CD4-positive, alpha-beta T cell treated with Interleukin-15 for 1 hour (primary cell): ENCODE results near the gene BSN.

Experiments used
- DNase-seq: peaks from one replicate; pipeline ENCODE4 v3.0.0-alpha.2; 2020

Gene BSN, protein sequence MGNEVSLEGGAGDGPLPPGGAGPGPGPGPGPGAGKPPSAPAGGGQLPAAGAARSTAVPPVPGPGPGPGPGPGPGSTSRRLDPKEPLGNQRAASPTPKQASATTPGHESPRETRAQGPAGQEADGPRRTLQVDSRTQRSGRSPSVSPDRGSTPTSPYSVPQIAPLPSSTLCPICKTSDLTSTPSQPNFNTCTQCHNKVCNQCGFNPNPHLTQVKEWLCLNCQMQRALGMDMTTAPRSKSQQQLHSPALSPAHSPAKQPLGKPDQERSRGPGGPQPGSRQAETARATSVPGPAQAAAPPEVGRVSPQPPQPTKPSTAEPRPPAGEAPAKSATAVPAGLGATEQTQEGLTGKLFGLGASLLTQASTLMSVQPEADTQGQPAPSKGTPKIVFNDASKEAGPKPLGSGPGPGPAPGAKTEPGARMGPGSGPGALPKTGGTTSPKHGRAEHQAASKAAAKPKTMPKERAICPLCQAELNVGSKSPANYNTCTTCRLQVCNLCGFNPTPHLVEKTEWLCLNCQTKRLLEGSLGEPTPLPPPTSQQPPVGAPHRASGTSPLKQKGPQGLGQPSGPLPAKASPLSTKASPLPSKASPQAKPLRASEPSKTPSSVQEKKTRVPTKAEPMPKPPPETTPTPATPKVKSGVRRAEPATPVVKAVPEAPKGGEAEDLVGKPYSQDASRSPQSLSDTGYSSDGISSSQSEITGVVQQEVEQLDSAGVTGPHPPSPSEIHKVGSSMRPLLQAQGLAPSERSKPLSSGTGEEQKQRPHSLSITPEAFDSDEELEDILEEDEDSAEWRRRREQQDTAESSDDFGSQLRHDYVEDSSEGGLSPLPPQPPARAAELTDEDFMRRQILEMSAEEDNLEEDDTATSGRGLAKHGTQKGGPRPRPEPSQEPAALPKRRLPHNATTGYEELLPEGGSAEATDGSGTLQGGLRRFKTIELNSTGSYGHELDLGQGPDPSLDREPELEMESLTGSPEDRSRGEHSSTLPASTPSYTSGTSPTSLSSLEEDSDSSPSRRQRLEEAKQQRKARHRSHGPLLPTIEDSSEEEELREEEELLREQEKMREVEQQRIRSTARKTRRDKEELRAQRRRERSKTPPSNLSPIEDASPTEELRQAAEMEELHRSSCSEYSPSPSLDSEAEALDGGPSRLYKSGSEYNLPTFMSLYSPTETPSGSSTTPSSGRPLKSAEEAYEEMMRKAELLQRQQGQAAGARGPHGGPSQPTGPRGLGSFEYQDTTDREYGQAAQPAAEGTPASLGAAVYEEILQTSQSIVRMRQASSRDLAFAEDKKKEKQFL (N-terminal part only)

DNA sequence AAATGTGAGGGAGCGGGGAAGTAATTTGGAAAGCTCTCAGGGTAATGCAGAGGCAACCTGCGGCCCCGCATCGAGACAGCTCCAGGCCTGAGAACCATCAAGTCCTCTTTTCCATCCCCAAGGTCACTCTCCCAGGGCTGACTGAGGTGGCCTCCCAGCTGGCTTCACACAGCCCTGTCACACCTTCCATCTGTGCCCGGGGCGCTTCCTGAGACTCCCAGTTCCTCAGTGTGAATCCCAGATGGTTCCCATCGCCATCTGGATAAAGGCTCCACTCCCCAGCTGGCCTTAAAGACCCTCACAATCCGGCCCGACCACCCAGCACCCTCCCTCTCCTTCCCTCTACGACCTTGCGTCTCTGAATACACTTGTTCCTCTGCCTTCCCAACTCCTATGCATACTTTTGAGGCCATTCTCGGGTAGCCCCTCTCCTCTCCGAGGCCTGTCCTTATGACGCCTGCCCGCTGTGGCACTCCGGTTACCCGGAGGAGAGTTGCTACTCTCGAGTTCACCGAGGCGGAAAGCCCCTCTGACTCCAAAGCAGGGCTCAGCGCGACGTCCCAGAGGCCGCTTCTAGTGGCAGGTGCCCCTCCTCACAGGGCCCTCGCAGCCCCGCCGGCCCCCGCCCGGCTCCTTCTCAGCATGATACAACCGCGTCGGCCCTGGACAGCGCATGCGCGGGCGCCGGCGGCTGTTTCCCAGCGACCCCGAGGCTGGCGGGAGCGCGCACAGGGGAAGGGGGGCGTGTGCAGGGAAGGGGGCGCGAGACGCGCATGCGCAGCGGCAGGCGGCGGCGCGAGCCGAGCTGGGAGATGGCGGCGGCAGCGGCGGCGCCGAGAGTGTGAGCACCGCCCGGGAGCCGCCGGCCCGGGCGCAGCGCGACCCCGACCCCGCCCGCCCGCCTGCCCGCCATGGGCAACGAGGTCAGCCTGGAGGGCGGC, at the start of gene BSN:
TSS of gene BSN (plus strand) at position 786 of the 941 bp plus-strand sequence. CDS start at position 912, 126 bp downstream.
- DNase-seq = peak; percentile 90

DNA sequence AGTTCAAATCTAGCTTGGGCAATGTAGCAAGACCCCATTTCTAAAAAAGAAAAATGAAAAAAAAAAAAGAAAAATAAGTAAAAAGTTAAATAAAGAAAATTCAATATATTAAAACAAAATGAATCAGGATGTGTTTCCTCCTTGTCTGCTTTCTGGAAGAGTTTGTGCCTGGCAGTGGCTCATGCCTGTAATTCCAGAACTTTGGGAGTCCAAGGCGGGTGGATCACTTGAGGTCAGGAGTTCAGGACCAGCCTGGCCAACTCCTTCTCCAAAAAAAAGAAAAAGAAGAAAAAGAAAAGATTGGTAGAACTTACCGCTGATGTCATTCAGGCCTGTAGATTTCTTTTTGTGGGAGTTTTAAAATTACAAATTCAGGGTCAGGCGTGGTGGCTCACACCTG, 47.4 kb upstream of the BSN start:
- DNase-seq = no peak

DNA sequence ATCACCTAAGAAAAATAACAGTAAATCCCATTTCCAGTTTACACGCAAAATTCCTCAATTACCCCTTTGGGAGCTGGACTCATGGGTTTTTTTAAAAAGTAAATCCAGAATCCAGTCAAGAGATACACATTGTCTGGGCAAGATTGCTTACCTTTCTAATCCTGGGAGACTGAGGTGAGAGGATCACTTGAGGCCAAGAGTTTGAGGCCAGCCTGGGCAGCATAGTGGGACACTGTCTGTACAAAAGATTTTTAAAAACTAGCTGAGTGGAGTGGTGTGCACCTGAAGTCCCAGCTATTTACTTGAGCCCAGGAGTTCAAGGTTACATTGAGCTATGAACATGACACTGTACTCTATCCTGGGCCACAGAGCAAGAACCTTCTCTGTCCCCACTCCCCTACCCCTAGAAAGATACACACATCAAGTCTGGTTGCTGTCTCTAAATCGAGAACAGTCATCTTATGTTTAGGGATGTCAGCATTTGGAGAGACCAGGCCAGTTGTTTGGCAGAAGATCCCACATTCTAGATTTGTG, 45.2 kb upstream of the BSN start:
- no peak for DNase-seq

DNA sequence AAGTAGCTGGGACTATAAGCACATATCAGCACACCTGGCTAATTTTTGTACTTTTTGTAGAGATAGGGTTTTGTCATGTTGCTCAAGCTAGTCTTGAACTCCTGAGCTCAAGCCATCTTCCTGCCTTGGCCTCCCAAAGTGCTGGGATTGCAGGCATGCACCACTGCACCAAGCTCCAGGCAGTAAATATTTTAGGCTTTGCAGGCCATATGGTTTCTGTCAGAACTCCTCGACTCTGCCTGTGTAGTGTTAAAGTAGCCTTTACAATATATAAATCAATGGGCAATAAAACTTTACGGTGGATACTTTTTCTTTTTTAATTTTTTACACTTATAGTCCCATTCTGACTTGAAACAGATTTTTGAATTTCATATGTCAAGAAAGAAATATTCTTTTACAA, 42.6 kb upstream of the BSN start:
- no peak for DNase-seq

DNA sequence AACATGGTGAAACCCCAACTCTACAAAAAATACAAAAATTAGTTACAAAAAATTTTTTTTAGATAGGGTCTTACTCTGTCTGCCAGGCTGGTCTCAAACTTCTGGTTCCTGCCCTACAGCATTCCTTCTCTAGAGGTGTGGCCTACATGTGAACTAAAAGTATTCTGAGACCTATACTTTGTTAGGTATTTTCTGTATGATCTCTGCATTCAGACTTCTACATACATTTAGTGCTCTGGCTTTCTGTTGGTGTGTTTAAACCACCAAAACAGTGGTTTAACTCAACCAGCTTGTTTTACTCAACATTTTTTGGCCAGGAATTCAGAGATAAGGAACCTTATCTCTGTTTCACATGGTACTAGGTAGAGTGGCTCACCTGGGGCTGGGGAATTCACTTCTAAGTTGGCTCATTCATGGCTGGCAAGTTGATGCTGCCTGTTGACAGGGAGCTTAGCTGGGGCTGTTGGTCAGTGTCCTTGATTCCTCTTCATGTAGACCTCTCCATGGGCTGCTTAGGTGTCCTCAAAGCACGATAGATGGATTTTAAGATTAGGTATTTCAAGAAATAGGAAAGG, 41.4 kb upstream of the BSN start:
- DNase-seq = no peak

DNA sequence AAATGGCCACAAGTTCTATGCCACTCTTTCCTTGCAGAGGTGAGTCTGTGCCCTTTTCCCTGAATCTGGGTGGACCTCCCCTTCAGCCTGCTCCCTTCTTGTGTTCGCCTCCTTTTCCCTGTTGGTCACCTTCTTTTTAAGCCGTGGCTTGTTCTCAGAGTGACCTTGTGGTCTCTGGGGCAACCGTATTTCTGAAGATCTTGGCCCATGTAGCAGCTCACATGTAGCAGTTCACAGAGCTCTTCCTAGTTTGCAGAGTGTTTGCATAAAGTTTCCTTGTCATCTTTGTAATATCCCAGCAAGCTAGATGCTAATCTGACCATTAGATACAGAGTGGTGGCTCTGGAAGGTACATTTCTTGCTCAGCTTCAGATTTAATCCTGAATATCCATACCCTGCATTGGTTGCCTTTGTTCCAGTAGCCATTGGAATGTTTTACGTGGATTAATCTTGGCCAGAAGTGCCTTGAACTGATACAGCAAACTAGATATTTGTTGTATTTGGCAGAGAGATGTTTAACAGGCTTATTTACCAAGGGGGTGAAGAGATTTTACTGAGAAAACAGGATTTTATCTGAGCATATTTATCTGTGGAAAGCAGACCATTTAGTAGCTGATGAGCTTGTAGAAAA, 40.7 kb upstream of the BSN start:
- DNase-seq = no peak

DNA sequence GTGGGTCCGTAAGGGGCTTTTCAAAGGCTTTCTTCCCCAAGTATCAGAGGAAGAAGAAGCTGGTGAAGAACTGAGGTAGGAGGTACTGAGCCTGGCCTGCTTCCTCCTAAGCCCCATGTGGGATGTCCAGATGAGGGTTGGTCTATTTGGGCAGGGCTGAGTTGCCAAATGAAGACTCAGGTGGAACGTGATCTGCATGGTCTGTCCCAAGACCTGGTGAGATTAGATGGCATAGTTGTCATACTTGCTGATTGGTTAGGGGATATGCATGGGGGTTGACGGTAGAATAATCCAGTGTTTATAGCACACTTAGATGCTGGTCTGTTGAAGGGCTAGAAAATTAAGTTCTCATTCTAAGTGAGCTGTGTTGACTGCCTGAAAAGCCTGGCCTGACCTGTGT, 36.3 kb upstream of the BSN start:
- DNase-seq = no peak

DNA sequence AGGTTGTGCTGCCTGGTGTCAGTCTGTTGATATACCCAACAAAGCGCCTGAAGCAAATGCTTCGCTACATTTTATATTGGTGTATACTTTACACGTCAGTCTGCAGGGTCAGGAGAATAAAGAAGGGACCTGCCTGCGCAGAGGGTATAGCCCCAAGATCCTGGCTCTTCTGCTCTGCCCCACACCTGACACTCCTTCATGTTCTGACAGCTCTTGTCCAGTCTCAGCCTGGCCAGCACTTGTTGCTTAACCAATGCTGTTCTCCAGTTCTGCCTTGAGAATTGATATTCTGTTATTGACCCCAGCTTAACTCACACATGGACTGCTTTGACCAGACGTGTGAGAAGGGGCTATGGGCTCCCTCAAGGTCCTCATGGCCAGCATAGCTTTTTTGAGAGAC, 35.8 kb upstream of the BSN start:
- no peak for DNase-seq

DNA sequence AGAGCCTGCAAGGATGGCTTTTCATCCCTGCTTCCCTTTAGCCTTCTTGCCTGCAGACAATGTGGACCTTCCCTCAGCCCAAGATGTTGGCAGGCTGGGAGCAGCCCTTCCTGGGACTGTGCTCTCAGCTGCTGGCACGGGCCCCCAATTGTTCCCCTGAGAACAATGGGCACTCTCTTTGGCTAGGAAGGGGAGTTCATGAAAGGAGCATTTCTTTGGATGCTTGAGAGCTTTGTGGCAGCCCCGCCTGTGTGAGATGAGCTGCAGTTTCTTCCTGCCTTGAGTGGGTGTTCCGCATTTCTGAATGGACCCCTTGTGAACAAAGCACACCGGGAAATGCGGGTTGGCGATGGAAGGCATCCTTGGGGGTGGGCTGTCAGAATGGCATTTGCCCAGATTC, 35.0 kb upstream of the BSN start:
- no peak for DNase-seq

DNA sequence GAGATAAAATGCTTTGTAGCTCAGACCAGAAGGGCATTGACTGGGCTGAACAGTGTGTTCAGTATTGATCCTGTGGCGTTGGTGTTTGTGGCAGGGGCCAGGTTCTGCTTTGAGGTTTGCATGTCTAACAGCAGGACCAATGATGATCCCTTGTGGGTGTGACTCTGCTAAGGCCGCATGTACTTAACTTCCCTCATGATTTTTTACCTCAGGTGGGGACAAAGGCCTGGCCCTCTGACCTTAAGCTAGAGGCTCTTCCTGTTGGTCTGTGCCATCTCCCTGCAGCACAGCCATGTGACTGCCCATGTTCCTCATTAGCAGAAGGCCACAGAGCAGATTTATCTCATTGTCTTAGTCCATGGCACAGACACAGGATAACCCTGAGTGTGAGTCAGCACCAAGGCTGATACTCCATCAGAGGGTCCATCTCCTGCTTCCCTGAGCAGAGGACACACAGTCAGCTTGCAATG, 34.3 kb upstream of the BSN start:
- no peak for DNase-seq

DNA sequence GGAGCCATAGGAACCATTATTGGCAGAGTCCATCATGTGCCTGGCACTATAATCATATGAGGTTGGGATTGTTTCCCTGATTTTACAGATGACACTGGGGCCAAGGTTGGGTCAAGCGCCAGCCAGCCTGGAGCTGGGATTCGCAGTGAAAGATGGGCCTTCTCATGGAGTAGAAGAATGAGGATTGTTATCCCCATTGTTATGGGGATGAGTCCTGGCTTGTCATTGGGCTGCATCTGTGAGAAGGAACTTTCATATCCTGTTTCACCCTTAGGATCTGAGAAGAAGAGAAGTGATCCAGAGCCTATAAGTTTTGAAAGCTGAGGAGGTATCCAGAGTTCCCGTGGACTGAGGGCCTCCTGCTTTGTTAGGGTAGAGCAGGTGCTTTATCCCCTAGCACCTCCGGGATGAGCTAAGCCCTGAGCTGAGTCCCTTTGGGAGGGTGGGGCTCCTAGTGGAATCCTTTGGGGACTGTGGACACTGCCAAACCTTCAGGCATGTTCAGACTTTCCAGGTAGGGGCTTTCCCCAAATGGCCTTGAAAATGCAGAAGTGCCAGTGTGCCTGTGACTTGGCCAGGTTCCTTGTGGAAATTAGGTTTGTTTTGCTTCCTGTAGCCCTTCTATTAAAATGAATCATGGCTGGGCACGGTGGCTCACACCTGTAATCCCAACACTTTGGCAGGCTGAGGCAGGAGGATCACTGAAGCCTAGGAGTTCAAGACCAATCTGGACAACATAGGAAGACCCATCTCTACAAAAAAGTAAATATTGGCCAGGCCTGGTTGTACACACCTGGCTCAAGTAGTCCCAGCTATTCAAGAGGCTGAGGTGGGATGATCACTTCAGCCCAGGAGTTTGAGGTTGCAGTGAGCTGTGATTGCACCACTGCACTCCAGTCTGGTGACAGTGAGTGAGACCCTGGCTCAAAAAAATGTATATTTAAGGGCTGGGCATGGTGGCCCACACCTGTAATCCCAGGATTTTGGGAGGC, 30.2 kb upstream of the BSN start:
- DNase-seq = no peak

DNA sequence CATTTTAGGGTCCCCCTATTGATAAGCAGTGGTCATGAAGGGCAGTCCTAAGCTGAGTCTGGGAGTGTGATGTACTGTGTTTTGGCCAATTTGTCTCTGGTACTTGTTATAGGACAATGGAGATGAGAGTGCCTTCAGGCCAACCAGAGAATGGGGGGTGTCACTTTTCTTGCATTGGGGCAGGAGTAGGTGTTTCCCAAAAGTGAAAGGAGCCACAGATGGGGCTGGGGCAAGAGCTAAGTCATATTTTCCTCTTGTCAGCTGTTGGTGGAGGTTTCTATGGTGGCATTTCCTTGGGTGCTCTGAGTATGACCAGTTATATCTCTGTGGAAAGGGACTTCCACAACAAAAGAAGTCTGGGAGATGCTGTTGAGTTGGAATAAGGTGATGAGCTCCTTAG, 24.7 kb upstream of the BSN start:
- DNase-seq = no peak

DNA sequence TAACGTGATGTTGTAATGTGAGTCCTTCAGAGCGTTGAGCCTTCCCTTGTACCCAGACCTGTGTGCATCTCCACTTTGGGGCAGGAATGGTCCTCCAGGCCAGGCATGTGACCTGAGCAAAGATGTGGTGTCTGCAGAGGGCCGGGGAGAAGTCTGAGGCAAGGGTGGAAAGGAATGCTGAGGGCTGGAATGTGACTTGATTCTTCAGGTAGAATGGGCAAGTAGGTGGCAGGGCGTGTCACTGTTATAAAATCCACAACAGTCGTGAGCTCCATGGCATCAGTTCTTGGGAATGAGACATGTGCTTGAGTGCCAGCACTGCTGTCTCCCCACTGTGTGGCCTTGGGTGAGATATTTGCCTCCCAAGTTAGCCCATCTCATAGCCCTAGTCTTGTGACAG, 24.0 kb upstream of the BSN start:
- DNase-seq = no peak

DNA sequence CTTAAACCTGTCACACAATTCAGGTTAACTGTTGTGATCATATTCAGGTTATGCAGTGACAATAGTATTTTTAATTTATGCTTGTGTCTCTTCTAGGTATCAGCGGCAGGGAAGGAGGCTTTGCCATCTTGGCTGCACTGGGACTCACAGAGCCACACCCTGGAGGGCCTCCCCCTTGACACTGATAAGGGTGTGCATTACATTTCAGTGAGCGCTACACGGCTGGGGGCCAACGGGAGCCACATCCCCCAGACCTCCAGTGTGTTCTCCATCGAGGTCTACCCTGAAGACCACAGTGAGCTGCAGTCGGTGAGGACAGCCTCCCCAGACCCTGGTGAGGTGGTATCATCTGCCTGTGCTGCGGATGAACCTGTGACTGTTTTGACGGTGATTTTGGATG, 23.6 kb upstream of the BSN start:
- no peak for DNase-seq

DNA sequence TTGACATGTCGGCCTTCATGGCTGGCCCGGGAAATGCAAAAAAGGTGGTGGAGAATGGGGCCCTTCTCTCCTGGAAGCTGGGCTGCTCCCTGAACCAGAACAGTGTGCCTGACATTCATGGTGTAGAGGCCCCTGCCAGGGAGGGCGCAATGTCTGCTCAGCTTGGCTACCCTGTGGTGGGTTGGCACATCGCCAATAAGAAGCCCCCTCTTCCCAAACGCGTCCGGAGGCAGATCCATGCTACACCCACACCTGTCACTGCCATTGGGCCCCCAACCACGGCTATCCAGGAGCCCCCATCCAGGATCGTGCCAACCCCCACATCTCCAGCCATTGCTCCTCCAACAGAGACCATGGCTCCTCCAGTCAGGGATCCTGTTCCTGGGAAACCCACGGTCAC, 23.1 kb upstream of the BSN start:
- no peak for DNase-seq

DNA sequence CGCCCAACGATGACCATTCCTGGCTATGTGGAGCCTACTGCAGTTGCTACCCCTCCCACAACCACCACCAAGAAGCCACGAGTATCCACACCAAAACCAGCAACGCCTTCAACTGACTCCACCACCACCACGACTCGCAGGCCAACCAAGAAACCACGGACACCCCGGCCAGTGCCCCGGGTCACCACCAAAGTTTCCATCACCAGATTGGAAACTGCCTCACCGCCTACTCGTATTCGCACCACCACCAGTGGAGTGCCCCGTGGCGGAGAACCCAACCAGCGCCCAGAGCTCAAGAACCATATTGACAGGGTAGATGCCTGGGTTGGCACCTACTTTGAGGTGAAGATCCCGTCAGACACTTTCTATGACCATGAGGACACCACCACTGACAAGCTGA, 22.6 kb upstream of the BSN start:
- DNase-seq = no peak

DNA sequence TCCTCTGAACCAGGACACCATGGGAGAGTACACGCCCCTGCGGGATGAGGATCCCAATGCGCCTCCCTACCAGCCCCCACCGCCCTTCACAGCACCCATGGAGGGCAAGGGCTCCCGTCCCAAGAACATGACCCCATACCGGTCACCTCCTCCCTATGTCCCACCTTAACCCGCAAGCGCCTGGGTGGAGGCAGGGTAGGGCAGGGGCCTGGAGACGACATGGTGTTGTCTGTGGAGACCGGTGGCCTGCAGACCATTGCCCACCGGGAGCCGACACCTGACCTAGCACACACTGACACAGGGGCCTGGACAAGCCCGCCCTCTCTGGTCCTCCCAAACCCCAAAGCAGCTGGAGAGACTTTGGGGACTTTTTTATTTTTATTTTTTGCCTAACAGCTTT, 21.2 kb upstream of the BSN start:
- no peak for DNase-seq

DNA sequence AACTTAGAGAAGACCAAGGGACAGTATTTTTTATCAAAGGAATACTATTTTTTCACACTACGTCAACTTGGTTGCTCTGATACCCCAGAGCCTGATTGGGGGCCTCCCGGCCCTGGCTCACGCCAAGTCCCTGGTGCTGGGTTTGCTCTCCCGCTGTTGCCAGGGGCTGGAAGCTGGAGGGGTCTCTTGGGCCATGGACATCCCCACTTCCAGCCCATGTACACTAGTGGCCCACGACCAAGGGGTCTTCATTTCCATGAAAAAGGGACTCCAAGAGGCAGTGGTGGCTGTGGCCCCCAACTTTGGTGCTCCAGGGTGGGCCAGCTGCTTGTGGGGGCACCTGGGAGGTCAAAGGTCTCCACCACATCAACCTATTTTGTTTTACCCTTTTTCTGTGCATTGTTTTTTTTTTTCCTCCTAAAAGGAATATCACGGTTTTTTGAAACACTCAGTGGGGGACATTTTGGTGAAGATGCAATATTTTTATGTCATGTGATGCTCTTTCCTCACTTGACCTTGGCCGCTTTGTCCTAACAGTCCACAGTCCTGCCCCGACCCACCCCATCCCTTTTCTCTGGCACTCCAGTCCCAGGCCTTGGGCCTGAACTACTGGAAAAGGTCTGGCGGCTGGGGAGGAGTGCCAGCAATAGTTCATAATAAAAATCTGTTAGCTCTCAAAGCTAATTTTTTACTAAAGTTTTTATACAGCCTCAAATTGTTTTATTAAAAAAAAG, 20.3 kb upstream of the BSN start:
- no peak for DNase-seq
